Activated CD8-positive, alpha-beta memory T cell treated with anti-CD3 and anti-CD28 coated beads, Interleukin-2, amount 50 U/mL, for 1 hour (primary cell): Measurements from ENCODE around the gene NLN.
"Not testable (repeated sequence)": the region's sequence is repeated elsewhere in the genome, so short reads cannot be mapped to it uniquely, and the experiment has no call there.

Source experiments
- DNase-seq: peaks from one replicate; pipeline ENCODE4 v3.0.0-alpha.2; 2020; ENCODE audit errors: extremely low read depth

The NLN gene

GRCh38 chr5:65732046-65732445, 10.0 kb downstream of the NLN start:
- DNase-seq: not testable (repeated sequence)

GRCh38 chr5:65734196-65734775, 12.3 kb downstream of the NLN start:
- DNase-seq: not testable (repeated sequence)

GRCh38 chr5:65734921-65735320, 12.9 kb downstream of the NLN start:
- DNase-seq: no peak

- DNase-seq: no peak
Observed at GRCh38 chr5:65736011-65736410, 14.0 kb downstream of the NLN start.

GRCh38 chr5:65737842-65738241, 15.8 kb downstream of the NLN start:
- DNase-seq: no peak

- DNase-seq: no peak
Observed at GRCh38 chr5:65738305-65738704, 16.3 kb downstream of the NLN start.

GRCh38 chr5:65739162-65739561, 17.2 kb downstream of the NLN start:
- no peak for DNase-seq

GRCh38 chr5:65742565-65743231, 20.7 kb downstream of the NLN start:
- no peak for DNase-seq

- DNase-seq: no peak
Observed at GRCh38 chr5:65749221-65749844, 27.3 kb downstream of the NLN start.

GRCh38 chr5:65749956-65750355, 28.0 kb downstream of the NLN start:
- no peak for DNase-seq

GRCh38 chr5:65750938-65751337, 28.9 kb downstream of the NLN start:
- no peak for DNase-seq

GRCh38 chr5:65753189-65753588, 31.2 kb downstream of the NLN start:
- DNase-seq: no peak

GRCh38 chr5:65758546-65759144, 36.6 kb downstream of the NLN start:
- DNase-seq: no peak

GRCh38 chr5:65760504-65761275, 38.7 kb downstream of the NLN start:
- peak; percentile 19 for DNase-seq

- DNase-seq: no peak
Observed at GRCh38 chr5:65762234-65762633, 40.2 kb downstream of the NLN start.

GRCh38 chr5:65765582-65765981, 43.6 kb downstream of the NLN start:
- no peak for DNase-seq

- no peak for DNase-seq
Observed at GRCh38 chr5:65766175-65766574, 44.2 kb downstream of the NLN start.

- DNase-seq: no peak
Observed at GRCh38 chr5:65766781-65767180, 44.8 kb downstream of the NLN start.

GRCh38 chr5:65767565-65767964, 45.6 kb downstream of the NLN start:
- no peak for DNase-seq

- no peak for DNase-seq
Observed at GRCh38 chr5:65768723-65769346, 46.8 kb downstream of the NLN start.

GRCh38 chr5:65769539-65769938, 47.5 kb downstream of the NLN start:
- DNase-seq: no peak

GRCh38 chr5:65771266-65771665, 49.3 kb downstream of the NLN start:
- no peak for DNase-seq
